ENCODE data around the gene EXOC1.
"Not testable (repeated sequence)": the region's sequence is repeated elsewhere in the genome, so short reads cannot be mapped to it uniquely, and the experiment has no call there.

EXOC1 gene, protein sequence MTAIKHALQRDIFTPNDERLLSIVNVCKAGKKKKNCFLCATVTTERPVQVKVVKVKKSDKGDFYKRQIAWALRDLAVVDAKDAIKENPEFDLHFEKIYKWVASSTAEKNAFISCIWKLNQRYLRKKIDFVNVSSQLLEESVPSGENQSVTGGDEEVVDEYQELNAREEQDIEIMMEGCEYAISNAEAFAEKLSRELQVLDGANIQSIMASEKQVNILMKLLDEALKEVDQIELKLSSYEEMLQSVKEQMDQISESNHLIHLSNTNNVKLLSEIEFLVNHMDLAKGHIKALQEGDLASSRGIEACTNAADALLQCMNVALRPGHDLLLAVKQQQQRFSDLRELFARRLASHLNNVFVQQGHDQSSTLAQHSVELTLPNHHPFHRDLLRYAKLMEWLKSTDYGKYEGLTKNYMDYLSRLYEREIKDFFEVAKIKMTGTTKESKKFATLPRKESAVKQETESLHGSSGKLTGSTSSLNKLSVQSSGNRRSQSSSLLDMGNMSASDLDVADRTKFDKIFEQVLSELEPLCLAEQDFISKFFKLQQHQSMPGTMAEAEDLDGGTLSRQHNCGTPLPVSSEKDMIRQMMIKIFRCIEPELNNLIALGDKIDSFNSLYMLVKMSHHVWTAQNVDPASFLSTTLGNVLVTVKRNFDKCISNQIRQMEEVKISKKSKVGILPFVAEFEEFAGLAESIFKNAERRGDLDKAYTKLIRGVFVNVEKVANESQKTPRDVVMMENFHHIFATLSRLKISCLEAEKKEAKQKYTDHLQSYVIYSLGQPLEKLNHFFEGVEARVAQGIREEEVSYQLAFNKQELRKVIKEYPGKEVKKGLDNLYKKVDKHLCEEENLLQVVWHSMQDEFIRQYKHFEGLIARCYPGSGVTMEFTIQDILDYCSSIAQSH
- total RNA-seq = 59.8 to 86.7 reads per million in 2 experiments

GRCh38 chr4:55853484-55854046 lies at the start of gene EXOC1:
TSS of gene EXOC1 (plus strand) at chr4:55853648. CDS start at chr4:55858324, 4,676 bp downstream.
- DNase-seq (ENCODE audit: low read depth) = peak; percentile 96

GRCh38 chr4:55807556-55807955 lies 45.9 kb upstream of the EXOC1 start:
- DNase-seq (ENCODE audit: low read depth) = no peak

- no peak for DNase-seq (ENCODE audit: low read depth)
Observed at GRCh38 chr4:55808186-55808585, 45.3 kb upstream of the EXOC1 start.

- DNase-seq (ENCODE audit: low read depth) = no peak
Observed at GRCh38 chr4:55808632-55809031, 44.8 kb upstream of the EXOC1 start.

DNA sequence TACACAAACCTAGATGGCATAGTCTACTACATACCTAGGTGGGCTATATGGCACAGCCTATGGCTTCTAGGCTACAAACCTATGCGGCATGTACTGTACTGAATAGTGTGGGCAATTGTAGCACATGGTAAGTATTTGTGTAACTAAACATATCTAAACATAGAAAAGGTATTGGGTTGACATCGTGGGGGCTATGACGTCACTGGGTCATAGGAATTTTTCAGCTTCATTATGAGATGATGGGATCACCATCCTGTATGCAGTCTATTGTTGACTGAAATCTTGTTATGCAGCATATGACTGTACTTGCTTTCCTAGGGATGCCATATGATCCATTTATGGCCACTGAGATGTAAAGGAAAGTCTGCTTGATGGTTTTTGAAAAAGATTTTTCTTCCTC lies 35.8 kb upstream of the EXOC1 start:
- DNase-seq (ENCODE audit: low read depth) = no peak

DNA sequence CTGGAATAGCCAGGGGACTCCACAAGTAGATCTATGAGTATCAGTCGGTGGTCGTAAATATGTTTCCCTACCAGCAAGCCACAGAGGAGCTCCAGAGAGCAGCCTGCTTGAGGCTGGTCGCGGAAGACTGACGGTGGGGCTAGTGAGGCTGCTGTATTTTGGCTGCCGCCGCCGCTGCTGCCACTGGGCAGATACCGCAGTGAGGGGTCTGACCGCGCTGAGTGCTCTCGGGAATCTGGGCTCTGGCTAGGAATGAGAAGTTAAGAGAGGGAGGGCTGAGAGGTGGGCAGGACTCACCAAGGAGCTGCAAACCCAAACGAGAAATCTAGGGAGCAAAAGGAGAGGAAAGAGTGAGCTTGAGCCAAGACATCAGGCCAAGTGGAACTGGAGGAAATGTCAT lies 33.8 kb upstream of the EXOC1 start, which contains the start of gene EXOC1L:
Gene EXOC1L, plus strand, starts transcription at position 157 of the 400 bp plus-strand sequence. Its CDS starts 237 bp downstream, at position 394.
- no peak for DNase-seq (ENCODE audit: low read depth)

DNA sequence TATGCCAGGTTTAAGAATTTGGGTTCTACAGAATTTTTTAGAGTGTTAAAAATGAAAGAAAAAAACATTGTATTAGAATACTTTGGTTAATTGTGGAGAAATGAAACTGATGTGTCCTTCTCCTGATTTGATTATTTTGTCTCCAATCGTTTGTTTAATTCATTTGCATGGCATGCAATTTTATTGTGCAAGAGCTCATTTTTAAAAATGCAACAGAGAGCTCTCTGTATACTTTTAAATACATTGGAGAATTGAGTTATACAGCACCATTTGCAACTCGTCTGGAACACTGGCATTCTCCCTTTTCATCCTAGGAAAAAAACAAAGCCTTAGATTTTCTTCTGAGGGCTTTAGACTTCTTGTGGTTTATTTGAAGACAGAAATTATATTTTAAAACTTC lies 33.2 kb upstream of the EXOC1 start:
- no peak for DNase-seq (ENCODE audit: low read depth)

GRCh38 chr4:55822329-55822728 lies 31.1 kb upstream of the EXOC1 start:
- no peak for DNase-seq (ENCODE audit: low read depth)

GRCh38 chr4:55824865-55825264 lies 28.6 kb upstream of the EXOC1 start:
- DNase-seq (ENCODE audit: low read depth) = no peak

GRCh38 chr4:55826986-55827385 lies 26.5 kb upstream of the EXOC1 start:
- no peak for DNase-seq (ENCODE audit: low read depth)

DNA sequence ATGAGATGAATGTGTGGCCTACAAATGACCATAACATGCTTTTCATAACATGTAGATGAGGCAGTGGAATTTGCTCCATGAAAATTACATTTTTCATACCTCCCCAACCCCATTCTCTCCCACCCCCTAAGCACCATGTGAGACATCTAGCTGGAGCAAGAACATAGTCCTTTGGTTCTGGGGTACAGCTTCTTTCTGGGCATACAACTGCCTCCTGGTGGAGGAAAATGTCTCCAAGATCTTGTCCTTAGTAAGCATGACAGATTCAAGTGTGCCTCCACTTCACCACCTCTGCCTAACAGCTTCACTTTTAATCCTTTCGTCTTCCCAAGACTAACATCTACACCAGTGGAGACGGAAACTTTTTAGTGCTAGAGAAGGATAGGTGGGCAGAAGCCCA lies 25.9 kb upstream of the EXOC1 start:
- no peak for DNase-seq (ENCODE audit: low read depth)

DNA sequence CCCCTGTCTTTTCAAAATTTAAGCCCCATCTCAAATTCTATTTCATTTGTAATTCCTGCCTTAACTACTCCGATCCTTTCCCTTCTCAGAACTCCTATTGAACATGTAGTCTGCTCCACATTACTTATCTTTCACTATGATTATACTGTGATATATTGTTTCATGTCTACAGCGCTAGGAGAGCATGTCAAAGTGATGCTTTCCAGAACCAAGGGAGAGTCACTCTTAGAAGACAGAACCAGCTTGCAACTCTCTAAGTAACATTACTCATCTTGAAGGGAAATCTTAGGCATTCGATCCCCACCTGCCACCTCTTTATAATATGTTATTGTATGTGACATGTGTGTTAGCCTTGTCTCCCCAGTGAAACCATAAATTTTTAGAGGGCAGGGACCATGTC lies 23.4 kb upstream of the EXOC1 start:
- DNase-seq (ENCODE audit: low read depth) = no peak

DNA sequence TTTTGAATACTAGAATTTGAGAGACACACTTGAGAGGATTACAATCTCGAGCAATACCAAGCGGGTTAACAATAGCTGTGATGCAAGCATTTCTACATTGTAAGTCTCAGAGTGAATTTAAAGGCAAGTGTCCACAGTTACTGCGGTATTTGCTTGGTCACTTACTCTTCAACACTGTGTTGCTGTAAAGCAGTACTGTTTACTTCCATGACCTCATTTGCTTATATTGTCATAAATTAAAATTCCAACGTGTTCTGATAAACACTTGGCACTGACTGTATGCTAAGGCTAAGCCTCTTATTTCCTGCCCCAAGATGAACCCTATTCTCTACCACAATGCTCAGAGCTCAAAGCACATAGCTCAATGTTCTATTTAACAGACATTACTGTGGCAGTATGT lies 22.7 kb upstream of the EXOC1 start:
- DNase-seq (ENCODE audit: low read depth) = no peak

DNA sequence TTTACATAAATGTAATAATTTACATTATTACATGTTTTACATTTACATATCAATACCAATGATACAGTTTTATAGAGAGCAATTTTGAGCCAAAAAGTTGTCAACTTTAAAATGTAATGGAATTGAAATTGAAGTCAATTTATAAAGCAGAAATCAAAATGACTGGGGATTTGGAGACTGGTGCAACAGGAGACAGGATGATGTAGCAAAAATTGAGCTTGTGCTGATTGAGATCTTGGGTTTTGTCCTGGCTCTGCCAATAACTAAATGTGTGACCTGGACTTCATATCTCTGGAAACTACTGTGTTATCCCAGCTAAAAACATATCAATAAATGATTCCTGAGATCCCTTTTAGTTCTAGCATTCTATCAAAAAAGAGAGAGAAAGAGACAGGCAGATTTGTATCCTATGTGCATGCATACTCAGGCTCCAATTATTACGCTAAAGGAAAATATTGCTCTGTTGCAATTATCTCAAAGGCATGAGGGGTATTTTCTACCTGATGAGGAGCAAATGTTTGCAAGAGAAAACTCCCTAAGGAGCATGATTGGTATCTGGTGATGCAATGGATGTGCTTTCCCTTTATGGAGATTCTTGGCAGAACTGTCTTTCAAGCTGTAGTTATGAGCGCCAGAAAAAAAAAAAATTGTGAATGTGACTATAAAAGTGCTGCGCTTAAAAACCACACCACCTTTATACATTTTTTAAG lies 19.2 kb upstream of the EXOC1 start:
- no peak for DNase-seq (ENCODE audit: low read depth)

GRCh38 chr4:55837903-55838302 lies 15.5 kb upstream of the EXOC1 start:
- no peak for DNase-seq (ENCODE audit: low read depth)

- no peak for DNase-seq (ENCODE audit: low read depth)
Observed at GRCh38 chr4:55838356-55838755, 15.1 kb upstream of the EXOC1 start.

- DNase-seq (ENCODE audit: low read depth) = no peak
Observed at GRCh38 chr4:55838952-55839351, 14.5 kb upstream of the EXOC1 start.

- no peak for DNase-seq (ENCODE audit: low read depth)
Observed at GRCh38 chr4:55840956-55841355, 12.5 kb upstream of the EXOC1 start.

GRCh38 chr4:55841373-55842239 lies 11.8 kb upstream of the EXOC1 start:
- not testable (repeated sequence) for DNase-seq (ENCODE audit: low read depth)

GRCh38 chr4:55842312-55842711 lies 11.1 kb upstream of the EXOC1 start:
- DNase-seq (ENCODE audit: low read depth) = not testable (repeated sequence)

DNA sequence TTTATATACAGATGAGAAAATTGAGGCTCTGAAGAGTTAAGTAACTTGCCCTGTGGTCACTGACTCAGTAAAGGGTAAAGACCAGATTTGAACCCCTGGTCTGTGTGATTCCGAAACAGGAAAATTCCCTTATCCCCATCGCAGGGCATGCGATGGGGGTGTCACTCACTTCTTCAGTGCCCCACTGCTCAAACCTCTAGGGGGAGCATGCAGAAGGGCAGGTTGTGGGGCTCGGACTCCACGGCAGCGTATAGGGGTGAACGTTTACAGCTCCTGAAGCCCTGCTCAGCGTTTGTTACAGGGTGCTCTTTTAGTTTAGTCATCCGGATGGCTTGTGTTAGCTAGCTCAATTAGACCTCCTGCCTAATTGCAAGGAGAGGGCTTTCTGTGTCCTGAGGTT lies 3.7 kb upstream of the EXOC1 start:
- DNase-seq (ENCODE audit: low read depth) = no peak

All from T follicular helper cell (primary cell).